Astrocyte of the hippocampus (primary cell): Measurements from ENCODE around the gene LYG1.
"Not testable (repeated sequence)": the region's sequence is repeated elsewhere in the genome, so short reads cannot be mapped to it uniquely, and the experiment has no call there.

Source experiments
- DNase-seq: peaks from one replicate; pipeline ENCODE4 v3.0.0; 2011; ENCODE audit warnings: low read depth, low spot score

Gene LYG1

DNA sequence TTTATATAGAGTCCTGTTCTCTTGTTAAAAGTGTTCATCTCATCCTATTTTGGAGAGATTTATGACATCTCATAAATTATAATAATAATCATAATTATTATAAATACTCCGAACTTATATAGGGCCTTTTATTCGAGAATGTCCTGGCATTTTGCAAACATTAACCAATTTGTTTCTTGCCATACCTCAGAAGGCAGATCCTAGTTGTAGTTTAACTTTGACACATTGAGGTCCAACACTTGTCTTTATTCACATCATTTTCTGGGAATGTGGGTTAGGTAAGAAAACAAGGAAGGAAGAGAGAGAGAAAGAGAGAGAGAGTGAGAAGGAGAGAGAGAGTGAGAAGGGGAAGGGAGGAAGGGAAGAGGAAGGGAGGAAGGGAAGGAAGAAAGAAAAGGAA is at the start of gene LYG1:
TSS of gene LYG1 (minus strand) at position 101 of the 400 bp plus-strand sequence. CDS start 5,527 bp downstream, outside the sequence.
- DNase-seq: not testable (repeated sequence)

- no peak for DNase-seq
Measured at GRCh38 chr2:99350194-99350593, 49.2 kb upstream of the LYG1 start.

DNA sequence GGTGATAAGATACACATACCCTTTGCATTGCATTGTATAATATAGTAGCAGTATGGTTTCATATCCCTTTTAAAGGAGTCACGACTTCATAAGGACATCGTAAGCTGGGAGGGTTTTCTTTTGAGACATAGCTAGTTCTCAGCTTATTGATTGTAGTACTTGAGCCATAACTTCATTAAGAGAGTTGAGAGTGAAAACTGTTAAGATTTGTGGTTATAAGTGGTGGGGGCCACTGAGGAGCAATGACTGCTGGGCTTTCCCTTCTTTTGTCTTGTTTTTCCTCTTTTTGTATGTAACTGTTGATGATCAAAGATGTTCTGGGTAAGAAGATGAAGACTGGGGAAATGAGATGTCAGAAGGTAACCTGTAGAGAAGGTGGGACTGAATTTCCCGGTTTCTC is 47.2 kb upstream of the LYG1 start:
- no peak for DNase-seq

- DNase-seq: no peak
Measured at GRCh38 chr2:99346218-99346617, 45.2 kb upstream of the LYG1 start.

GRCh38 chr2:99345446-99345845 is 44.4 kb upstream of the LYG1 start:
- DNase-seq: not testable (repeated sequence)

GRCh38 chr2:99342536-99342935 is 41.5 kb upstream of the LYG1 start:
- no peak for DNase-seq

DNA sequence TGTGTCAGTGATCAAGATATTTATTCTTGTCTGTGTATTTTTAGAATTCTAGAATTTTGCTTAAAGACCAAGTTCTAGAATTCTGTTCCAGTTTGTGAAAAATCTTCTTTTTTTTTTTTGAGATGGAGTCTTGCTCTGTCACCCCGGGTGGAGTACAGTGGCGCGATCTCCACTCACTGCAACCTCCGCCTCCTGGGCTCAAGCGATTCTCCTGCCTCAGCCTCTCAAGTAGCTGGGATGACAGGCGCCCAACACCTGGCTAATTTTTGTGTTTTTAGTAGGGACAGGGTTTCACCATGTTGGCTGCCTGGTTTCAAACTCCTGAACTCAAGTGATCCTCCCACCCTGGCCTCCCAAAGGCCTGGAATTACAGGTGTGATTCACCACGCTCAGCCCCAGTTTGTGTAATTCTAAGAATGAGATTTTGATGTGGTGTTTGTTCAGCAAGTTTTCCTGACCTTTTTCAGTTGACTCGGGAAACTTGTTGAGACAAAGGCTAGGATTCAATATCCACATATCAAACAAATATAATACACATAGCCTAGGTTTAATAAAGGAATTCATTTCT is 39.8 kb upstream of the LYG1 start:
- DNase-seq: no peak

DNA sequence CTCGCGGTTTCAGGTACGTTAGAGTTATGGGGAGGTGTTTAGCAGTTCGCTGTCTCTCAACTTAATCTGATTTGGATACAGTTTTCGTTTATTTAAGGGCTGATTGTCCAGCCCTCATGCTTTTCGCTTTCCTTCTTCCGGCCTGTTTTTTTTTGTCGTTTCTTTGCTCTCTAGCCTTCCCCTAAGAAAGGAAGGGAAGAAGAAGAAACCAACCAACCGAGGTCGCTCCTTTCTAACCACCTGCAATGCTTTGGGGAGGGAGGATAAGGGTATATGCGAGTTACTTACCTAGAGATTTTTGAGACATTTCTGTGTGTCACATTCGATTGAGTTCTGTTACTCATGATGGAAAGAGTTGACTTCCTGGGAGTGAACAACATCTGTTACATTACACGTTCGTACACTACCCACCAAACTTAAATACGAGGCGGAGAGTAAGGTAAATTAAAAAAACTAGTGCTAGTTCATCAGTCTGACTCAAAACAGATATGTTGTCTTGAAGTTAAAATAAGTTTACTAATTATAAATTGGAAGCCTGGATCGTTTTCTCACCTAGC is 37.1 kb upstream of the LYG1 start:
- DNase-seq: peak; percentile 40

GRCh38 chr2:99337113-99338028 is 36.4 kb upstream of the LYG1 start, which contains the start of gene EIF5B:
TSS of gene EIF5B (plus strand) at chr2:99337389. CDS start at chr2:99337555, 166 bp downstream.
- peak; percentile 99 for DNase-seq

DNA sequence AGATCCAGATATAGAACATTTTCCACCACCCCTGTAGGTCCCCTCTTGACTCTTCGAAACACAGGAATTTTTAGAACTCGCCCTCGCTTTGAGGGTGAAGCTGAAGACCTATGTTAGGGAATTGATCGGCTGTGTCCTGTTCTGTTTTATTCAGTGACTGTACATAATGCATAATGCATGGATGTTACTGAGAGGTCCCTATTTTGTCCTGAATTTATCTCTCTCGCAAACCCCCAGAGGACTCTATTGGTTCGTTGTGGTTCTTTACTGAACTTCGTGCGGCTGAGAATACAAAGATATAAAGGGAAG is 35.8 kb upstream of the LYG1 start:
- DNase-seq: no peak

DNA sequence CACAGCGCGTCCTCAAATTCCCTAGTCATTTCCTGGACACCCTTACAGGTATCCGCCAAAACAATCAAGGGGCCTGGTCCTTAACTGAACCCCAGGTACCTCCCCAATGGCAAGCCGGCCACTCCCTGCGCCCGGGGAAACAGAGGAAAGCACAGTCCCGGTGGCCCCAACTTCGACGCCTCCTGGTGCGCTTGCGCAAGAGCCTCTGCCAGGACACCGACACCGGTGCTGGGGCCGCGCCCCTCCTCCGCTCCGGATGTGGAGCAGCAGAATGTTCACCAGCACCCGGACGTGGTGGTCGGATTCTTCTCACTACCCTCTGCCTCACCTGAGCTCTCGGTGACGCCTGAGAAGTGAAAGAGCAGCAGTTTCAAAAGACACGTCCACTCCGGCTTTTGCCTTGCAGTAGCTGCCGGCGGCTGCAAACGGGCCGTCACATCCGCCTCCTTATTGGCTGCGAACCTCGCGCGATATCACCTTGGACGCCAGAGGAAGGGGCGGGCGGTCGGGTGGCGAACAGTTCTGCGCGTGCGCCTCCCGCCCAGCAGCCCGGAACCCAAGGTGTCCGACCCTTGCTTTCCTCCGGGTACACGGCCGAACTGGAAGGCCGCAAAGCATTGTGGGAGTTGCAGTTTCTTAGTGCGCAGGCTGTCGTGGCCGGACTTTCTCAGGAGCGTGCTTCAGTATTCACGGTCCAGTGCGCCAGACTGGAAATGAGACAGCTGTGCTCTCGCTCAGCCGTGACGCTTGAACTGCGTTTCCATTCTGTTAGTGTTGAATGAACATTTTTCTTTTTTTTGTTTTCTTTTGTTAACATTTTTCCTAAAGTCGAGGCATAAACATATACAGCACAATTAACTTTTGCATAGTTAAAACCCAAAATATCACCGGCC is 35.2 kb upstream of the LYG1 start, which contains the start of gene TXNDC9:
TSS of gene TXNDC9 (minus strand) at position 423 of the 893 bp plus-strand sequence. CDS start 3,123 bp downstream, outside the sequence.
- DNase-seq: peak; percentile 100

GRCh38 chr2:99325384-99325783 is 24.4 kb upstream of the LYG1 start:
- DNase-seq: no peak

DNA sequence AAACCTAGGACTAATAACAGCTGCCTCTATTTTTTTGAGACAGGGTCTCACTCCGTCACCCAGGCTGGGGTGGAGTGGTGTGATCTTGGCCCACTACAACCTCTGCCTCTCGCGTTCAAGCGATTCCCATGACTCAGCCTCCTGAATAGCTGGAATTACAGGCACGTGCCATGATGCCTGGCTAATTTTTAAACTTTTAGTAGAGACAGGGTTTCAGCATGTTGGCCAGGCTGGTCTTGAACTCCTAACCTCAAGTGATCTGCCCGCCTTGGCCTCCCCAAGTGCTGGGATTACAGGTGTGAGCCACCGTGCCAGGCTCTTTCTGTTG is 16.8 kb upstream of the LYG1 start:
- not testable (repeated sequence) for DNase-seq

DNA sequence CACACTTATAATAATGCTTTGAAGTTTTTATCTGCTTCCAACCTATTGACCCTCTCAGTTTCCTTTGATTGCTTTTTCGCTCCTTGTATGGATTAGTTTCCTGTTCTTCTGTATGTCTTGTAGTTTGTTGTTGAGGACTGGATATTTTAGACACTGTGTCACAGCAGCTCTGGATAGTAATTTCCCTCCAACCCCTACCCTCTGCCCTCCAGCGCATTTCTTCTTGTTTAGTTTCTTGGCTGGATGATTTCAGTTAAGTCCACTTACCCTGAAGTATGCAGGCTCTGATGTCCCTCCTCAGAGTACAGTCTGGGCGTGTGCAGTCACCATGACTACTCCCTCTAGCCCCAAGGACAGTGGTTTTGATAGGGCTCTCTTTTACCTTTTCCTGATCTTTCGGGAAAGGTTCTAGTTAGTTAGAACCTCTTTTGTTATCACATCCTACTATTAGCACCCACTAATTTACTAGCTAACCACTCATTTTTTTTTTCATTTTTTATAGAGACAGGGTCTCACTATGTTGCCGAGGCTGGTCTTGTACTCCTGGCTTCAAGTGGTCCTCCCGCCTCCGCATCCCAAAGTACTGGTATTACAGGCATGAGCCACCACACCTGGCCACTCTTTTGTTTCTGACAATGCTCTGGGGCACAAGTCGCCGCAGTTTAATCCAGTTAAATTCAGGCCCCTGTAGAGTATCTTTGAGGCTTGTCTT is 16.3 kb upstream of the LYG1 start:
- no peak for DNase-seq

- no peak for DNase-seq
Measured at GRCh38 chr2:99299580-99299979, 1.4 kb downstream of the LYG1 start.

- no peak for DNase-seq
Measured at GRCh38 chr2:99297994-99298393, 3.0 kb downstream of the LYG1 start.

DNA sequence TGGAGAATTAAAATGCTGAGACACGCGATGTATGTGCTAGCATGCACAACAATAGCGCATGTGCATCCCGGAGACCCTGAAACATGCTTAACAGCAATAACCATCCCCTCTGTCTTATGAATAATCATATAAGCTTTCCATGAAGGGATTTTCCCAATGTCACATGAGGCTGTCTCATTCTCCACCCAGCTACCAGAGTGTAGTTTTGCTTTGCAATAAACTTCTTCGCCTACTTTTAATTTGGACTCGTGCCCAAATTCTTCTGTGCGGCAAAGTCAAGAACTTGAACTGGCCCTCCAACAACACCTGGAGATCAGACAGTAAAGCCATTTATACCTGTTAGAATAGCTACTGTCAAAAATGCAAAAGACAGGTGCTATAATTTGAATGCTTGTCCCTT is 15.5 kb downstream of the LYG1 start:
- DNase-seq: no peak

- DNase-seq: no peak
Measured at GRCh38 chr2:99279969-99280695, 20.9 kb downstream of the LYG1 start.

- peak; percentile 84 for DNase-seq
Measured at GRCh38 chr2:99278793-99279291, 22.2 kb downstream of the LYG1 start.

DNA sequence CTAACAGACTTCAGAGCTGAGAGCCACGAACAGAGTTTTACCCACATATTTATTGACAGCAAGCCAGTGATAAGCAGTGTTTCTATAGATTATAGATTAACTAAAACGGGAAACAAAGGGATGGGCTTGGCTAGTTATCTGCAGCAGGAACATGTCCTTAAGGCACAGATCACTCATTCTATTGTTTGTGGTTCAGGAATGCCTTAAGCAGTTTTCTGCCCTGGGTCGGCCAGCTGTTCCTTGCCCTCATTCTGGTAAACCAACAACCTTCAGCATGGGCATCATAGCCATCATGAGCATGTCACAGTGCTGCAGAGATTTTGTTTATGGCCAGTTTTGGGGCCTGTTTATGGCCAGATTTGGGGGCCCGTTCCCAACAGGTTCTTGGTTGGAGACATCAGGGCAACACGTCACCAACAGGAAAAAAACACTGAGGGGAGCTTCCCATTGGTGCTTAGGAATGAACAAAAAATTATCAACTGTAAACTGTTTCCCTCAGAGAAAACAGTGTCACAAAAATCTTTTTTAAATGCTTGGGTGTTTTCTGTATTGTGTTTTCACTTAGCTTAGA is 22.7 kb downstream of the LYG1 start:
- DNase-seq: not testable (repeated sequence)
